Inferior parietal cortex (tissue), 1 donor: ENCODE results near the gene C9orf72.
"Not testable (repeated sequence)": the region's sequence is repeated elsewhere in the genome, so short reads cannot be mapped to it uniquely, and the experiment has no call there.

ENCODE experiments used
- DNase-seq: peaks from one replicate; pipeline ENCODE4 v3.0.0-alpha.2; 2016; ENCODE audit errors: extremely low spot score

Gene C9orf72

GRCh38 chr9:27572918-27573633 is at the start of gene C9orf72:
TSS of gene C9orf72 (minus strand) at chr9:27573481. CDS start at chr9:27567120, 6,361 bp downstream.
- no peak for DNase-seq

GRCh38 chr9:27622693-27623340 is 49.5 kb upstream of the C9orf72 start:
- DNase-seq = no peak

- no peak for DNase-seq
Observed at GRCh38 chr9:27619743-27620142, 46.5 kb upstream of the C9orf72 start.

GRCh38 chr9:27618066-27618465 is 44.8 kb upstream of the C9orf72 start:
- DNase-seq = no peak

GRCh38 chr9:27614551-27614950 is 41.3 kb upstream of the C9orf72 start:
- no peak for DNase-seq

- DNase-seq = not testable (repeated sequence)
Observed at GRCh38 chr9:27612036-27612435, 38.8 kb upstream of the C9orf72 start.

- no peak for DNase-seq
Observed at GRCh38 chr9:27610622-27611021, 37.3 kb upstream of the C9orf72 start.

GRCh38 chr9:27602954-27603353 is 29.7 kb upstream of the C9orf72 start:
- no peak for DNase-seq

- DNase-seq = no peak
Observed at GRCh38 chr9:27602142-27602861, 29.0 kb upstream of the C9orf72 start.

- no peak for DNase-seq
Observed at GRCh38 chr9:27601396-27601795, 28.1 kb upstream of the C9orf72 start.

GRCh38 chr9:27600256-27600655 is 27.0 kb upstream of the C9orf72 start:
- peak; percentile 33 for DNase-seq

GRCh38 chr9:27599870-27600238 is 26.6 kb upstream of the C9orf72 start:
- no peak for DNase-seq

- DNase-seq = no peak
Observed at GRCh38 chr9:27599102-27599869, 26.0 kb upstream of the C9orf72 start.

- DNase-seq = no peak
Observed at GRCh38 chr9:27595733-27596132, 22.5 kb upstream of the C9orf72 start.

GRCh38 chr9:27591672-27592071 is 18.4 kb upstream of the C9orf72 start:
- DNase-seq = no peak

- DNase-seq = no peak
Observed at GRCh38 chr9:27591093-27591492, 17.8 kb upstream of the C9orf72 start.

- no peak for DNase-seq
Observed at GRCh38 chr9:27590651-27591050, 17.4 kb upstream of the C9orf72 start.

GRCh38 chr9:27589462-27589861 is 16.2 kb upstream of the C9orf72 start:
- DNase-seq = no peak

GRCh38 chr9:27586304-27586703 is 13.0 kb upstream of the C9orf72 start:
- DNase-seq = no peak

- DNase-seq = no peak
Observed at GRCh38 chr9:27584931-27585330, 11.7 kb upstream of the C9orf72 start.

- DNase-seq = no peak
Observed at GRCh38 chr9:27582794-27583193, 9.5 kb upstream of the C9orf72 start.

GRCh38 chr9:27581826-27582225 is 8.5 kb upstream of the C9orf72 start:
- no peak for DNase-seq
